Measurements from ENCODE around the gene TRAPPC2L.

DNA sequence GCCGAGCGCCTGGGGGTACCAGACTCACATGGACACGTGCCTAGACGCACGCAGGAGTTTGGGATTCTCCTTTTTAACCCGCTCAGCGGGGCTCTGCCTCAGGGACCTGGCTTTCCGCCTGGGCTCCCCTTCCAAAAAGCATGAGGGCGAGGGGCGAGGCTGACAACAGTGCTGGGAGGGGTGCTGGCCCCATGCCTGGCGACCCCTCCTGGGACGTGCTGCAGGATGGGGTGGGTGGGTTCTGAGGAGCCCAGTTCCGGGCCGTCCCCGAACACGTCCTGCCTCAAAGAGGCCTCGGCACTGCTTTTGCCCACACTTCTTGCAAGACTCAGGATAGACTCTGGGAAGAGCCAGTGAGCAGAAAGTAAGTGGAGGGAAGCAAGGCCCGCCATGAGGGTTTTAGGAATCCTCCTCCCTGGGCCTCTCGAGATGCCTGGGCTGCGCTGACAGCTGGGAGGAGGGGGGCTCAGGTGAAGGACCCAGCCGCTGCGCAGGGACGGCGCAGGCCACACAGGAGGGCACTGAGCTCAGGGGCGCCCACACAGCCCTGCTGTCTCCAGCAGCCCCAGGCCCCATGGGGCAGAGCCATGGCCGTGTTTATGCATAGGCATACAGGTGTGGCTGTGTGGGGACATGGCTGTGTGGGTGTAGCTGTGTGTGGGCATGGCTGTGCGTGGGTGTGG is 24.9 kb downstream of the TRAPPC2L start:
- TF ChIP-seq POLR2A (IDR thresholded peaks at IDR 0.05; ENCODE audit: low read depth, low read length) (no peak), POLR2AphosphoS5 (IDR thresholded peaks at IDR 0.05; ENCODE audit: low read depth, low read length) (no peak), TAF1 (IDR thresholded peaks at IDR 0.05; ENCODE audit: low read depth, low read length) (no peak)
